GM18511 (cell line): ENCODE results near the gene MAP7.
"Not testable (repeated sequence)": the region's sequence is repeated elsewhere in the genome, so short reads cannot be mapped to it uniquely, and the experiment has no call there.

Source experiments
- ATAC-seq: cut with Tn5 transposase; IDR thresholded peaks from one replicate; pipeline ENCODE4 v1.9.1; 2021; ENCODE audit warnings: mild to moderate bottlenecking, moderate library complexity; ENCODE audit not compliant: unreplicated experiment

The MAP7 gene

GRCh38 chr6:136510299-136510698 is 39.9 kb downstream of the MAP7 start:
- ATAC-seq = no peak

- ATAC-seq = no peak
These were observed 41.4 kb downstream of the MAP7 start for GRCh38 chr6:136508725-136509392.

- no peak for ATAC-seq
These were observed 44.0 kb downstream of the MAP7 start for GRCh38 chr6:136506124-136506799.

DNA sequence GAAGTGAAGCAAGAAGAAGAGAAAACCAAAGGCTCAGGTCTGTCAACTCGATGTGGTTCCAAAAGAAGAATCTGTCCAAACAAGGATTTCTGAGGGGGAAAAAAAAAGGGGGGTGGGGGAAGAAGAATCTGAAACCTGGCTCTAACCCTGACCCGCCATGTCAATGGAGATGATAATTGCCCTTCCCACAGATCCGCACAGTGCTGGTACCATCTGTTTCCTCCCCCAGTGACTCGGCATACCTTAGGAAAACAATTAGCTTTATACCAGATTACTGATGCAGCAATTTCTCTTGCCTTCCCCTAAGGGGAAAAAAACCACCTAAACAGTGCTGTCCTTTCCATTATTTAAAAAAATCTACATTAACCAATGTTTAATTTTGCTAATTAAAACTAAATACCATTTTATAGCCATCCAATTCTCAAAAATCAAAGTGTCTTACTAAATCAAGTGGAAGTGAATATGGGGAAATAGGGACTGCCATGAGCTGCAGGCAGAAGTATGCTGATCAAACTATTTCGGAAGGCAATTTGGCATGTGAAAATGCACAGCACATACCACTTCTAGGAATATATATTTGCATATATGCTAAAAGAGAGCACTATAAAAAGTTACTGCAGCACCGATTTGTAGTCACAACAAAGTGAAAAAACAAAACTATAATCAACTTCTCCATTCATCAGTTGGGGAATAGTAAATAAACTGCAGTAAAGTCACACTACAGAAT is 46.8 kb downstream of the MAP7 start:
- no peak for ATAC-seq

DNA sequence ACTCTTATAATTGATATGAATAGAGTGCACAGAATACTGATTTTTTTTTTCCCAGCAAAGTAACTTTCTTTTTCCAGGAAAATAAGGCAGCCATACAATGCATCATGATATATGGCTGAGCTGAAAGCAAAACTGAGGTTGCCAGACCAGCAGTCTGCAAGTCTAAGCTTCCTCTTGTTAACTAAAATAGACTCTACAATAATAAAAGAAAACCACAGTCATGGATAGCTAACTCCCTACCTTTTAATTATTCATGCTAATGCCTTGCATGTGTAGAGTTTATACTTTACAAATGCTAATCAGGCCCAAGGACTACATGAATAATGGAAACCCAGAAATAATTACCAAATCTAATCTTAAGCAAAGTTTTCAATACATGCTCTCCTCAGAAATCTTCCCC is 47.4 kb downstream of the MAP7 start:
- no peak for ATAC-seq

DNA sequence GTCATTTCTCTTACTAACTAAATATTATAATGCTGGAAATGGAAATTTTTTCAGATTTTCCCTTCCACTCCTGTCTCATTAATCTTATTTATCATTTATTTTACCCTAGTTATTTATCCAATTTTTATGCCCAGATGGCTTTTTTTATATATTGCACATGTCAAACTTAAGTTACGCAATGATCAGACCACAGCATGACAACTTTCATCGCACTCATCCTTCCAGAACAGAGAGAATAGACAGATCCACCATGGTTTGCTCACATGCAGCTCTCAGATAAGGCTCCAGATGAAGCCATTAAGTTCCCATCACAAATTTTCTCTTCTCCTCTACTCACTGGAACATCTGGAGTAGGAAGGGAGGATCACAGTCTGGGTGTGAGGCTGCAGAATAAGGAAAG is 48.7 kb downstream of the MAP7 start:
- ATAC-seq = no peak

DNA sequence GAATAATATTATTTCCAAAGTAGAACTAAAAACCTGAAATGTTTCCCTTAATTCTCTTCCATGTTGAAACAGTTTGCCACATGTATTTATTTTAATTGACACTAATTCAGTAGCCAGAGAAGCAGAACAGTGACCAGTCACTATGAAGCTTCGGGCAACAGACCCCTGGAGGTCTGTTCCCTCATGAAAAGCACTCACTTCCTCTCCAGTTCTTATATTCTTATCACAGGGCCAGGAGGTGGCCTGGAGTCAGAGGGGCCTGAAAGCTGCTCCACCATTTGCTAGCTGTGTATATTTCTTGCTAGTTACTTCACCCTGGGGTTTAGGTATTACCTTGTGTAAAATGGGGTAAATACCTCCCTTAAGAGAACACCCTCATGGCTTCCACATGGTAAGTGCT is 49.1 kb downstream of the MAP7 start:
- no peak for ATAC-seq

DNA sequence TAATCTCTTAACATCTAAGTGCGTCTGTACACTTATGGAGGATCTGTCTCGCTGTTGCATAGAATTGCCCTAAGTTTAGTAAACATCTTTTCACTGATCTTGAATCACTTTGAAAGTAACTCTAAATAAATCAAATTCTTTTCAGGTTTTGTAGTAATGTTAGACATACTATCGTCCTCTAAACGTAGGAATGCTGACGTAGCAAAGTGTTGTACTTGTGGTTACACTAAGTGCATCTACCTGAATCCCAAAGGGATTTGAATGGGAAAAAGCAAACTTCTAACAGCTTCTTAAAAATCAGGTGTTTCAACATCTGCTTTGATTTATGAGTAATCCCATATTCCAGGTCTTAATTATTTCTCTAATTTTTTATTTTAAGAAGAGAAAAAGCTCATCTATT is 49.8 kb downstream of the MAP7 start:
- ATAC-seq = no peak

DNA sequence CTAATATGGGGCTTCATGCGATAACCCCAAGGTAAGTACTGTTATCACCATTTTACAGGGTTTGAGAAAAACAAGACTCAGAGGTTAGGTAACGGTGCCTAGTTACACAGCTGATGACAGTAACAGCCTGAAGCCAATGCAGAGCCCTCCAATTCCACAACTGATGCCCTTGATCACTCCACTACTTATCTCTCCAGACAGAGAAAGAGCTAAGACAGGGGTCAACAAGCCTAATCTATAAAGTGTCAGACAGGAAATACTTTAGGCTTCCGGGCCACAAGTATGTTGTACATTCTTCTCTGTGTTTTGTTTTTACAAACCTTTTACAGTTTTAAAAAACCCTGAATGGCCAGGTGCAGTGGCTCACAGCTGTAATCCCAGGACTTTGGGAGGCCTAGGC is 50.9 kb downstream of the MAP7 start:
- no peak for ATAC-seq

GRCh38 chr6:136496449-136496848 is 53.8 kb downstream of the MAP7 start:
- not testable (repeated sequence) for ATAC-seq

DNA sequence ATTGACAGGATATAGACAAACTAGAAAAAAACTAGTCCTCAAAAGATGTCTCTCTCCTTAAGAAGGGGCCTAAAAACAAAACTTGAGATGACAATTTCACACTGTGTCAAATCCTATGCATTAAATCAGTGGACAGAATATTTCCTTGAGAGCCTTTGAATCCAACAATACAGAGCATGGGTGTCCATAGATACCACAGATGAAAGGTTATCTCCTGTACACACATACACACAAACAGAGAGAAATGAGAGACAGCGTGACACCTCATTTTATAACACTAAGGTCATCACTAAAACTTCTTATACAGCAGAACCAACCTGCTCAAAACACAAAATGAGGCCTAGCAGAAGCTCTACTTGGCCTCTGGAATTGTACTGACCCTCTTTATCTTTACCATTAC is 55.5 kb downstream of the MAP7 start:
- ATAC-seq = no peak

- ATAC-seq = no peak
These were observed 56.2 kb downstream of the MAP7 start for GRCh38 chr6:136494059-136494458.

GRCh38 chr6:136492409-136492808 is 57.8 kb downstream of the MAP7 start:
- ATAC-seq = no peak

DNA sequence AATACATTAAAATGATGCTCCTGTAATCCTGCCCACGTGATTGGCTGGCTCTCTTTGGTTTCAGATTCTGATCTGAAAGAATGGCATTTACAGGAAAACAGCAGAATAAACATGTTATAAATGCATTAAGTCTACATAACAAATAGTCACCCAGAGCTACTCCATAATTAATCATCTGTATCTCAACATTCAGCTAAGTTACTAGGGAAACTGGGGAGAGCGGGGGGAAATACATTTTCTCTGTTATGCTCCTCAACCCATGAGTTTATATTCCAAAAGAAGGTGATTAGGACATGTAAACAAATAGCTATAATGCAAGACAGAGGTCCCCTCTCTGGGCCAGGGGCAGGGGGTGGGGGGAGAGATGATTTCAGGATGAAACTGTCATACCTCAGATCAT is 58.5 kb downstream of the MAP7 start:
- no peak for ATAC-seq

GRCh38 chr6:136491251-136491650 is 59.0 kb downstream of the MAP7 start:
- ATAC-seq = no peak

GRCh38 chr6:136489689-136490033 is 60.6 kb downstream of the MAP7 start:
- ATAC-seq = not testable (repeated sequence)

DNA sequence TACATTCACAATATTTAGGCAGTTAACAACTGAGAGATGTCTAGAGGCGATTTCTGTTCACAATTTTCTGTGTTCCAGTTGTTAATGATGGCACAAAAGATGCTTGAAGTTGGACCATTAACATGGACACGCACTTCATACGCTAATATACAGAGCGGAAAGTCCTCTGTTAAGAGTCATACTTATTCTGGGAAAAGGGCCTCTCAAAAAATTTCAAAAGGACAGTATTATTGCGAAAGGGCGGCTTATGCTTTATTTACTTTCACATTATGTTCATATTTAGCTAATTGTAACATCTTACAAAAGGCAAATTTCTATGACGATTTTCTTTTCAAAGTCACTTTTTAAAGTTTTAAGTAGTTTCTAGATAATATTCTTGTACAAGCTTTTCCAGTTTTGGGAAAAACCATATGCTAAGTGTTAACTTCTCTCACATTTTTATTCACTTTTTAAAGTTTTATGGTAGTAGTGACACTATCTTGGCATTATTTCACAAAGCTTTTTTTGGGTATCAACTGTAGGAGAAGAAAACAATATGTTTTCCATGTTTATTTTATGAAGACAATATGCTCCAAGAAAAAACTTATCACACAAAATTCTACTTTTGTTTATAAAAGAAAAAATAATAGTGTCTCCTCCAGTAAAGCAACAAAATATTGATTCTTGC is 62.3 kb downstream of the MAP7 start:
- ATAC-seq = no peak

GRCh38 chr6:136486357-136486756 is 63.9 kb downstream of the MAP7 start:
- no peak for ATAC-seq

DNA sequence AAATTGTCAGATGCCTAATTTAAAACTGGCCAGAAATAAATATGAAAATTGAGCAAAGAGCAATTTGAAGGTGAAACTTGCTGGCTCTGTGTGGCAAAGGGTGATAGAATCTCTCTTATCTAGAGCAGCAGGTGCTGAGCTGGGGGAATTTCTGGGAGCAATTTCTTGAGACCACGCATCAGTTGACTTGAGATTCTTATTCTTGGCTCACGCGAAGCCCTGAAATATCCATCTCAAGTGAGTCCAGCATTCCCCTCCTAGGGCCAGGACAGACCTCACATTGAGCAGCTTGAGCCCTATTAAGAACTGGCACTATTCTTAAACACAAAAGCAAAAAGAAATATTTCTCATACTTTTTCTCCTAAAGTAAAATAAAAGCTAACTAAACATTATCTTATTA is 66.3 kb downstream of the MAP7 start:
- ATAC-seq = no peak

- ATAC-seq = not testable (repeated sequence)
These were observed 67.2 kb downstream of the MAP7 start for GRCh38 chr6:136483005-136483404.

GRCh38 chr6:136477548-136477947 is 72.7 kb downstream of the MAP7 start:
- no peak for ATAC-seq

DNA sequence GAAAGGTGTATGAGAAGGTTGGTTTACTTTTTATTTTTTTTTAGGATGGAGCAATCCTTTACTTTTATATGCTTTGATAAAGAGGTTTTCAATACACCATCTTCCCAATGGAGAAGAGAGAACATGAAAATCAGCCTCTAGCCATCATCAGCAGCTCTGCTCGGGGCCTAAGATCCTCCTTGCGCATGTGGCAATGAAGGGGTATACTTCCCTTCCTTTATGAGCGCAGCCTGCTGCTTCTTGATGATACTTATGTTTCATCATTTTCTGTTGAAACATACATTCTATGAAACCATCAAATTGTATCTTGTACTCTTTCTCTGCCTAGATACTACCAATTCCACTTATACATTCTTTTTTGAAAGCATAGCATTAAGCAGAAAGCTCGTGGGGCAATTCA is 74.5 kb downstream of the MAP7 start:
- no peak for ATAC-seq
